ENCODE data around the gene LINC01488.

The LINC01488 gene

DNA sequence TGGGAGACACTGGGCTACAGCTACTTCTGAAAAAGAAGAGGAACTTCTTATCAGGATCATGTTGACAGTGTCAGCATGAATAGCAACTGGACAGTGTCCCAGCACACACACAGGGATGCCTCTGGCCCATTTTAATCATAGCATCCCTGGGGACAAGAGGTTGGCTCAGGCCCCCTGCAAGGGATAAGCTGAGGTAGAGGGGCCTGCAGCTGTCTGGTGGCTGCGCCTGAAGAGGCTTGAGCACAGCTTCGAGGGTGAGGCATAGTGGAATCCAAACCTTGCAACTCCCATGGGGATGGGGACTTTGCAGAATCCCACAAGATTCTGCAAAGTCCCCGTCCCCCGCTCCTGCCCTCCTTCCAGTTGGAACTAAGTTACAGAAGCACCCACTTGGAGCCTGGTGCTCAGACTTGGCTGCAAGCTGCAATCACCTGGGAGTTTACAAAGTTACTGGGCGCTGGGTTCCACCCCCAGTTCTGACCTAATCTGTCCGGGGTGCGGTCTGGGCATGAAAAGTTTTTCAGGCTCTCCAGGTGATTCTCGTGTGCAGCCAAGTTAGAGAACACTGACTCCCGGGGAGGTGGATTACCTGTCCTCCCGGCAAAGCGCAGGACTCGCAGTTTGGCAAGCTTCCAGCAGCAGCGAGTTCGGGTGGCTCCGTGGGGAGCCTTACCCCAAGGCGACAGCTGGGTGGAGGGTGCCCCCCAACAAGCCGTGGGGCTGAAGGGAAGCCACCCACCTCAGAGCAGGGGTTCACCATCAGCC, 16.0 kb upstream of the LINC01488 start:
- no peak for DNase-seq

GRCh38 chr11:69466039-69466438, 15.4 kb upstream of the LINC01488 start:
- no peak for DNase-seq

DNA sequence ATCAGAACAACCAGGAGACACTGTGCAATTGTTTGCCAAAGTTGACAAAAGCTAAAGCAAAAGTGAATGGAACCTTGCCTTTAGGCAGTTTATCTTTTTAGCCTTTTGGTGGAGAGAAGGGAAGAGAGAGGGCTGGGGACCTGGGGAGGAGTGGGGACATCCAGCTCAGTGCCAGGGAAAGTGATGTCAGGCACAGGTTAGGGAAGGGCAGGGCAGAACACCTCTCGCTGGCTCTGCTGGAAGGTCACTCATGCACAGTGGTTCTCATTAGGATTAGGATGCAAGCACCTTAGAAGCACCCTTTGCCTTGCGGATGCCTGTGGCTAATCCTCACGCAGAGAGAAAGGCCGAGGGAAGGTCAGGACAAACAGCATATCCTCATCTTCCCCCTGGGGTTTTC, 14.3 kb upstream of the LINC01488 start:
- DNase-seq = no peak

DNA sequence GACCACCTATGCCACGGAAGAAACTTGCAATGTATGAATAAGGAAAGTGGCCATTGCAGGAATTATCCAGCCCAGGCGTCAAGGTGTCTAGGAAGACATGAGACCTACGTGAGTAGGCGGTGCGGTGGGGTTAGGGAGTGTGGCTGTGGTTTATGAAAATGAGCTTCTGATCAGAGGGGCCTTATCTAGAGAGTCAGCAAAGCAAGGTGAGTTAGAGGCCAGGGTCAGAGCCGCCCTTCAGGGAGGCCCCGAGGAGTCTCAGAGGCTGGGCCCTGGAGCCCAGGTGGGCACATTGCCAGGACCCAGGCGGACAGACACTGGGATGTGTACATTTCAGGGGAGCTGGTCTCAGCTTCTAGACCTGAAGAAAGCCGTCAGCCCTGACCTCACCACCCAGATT, 13.8 kb upstream of the LINC01488 start:
- DNase-seq = no peak

DNA sequence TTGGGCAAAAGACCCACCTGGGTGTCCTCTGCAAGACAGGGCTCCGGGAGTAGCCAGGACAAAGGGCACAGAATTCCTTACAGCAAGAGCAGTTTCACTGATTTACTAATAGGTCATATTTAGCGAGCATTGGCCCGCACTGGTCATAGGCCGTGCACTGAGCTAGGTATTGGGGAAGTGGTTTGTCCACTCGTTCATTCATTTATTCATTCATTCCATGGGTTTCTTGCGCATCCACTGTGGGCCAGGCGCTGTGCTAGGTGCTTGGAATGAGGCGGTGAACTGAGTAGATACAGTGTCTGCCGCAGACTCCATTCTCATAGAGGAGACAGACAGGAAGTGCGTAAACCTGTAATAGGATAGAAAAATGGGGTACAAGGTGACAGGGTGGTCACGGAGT, 13.2 kb upstream of the LINC01488 start:
- no peak for DNase-seq

DNA sequence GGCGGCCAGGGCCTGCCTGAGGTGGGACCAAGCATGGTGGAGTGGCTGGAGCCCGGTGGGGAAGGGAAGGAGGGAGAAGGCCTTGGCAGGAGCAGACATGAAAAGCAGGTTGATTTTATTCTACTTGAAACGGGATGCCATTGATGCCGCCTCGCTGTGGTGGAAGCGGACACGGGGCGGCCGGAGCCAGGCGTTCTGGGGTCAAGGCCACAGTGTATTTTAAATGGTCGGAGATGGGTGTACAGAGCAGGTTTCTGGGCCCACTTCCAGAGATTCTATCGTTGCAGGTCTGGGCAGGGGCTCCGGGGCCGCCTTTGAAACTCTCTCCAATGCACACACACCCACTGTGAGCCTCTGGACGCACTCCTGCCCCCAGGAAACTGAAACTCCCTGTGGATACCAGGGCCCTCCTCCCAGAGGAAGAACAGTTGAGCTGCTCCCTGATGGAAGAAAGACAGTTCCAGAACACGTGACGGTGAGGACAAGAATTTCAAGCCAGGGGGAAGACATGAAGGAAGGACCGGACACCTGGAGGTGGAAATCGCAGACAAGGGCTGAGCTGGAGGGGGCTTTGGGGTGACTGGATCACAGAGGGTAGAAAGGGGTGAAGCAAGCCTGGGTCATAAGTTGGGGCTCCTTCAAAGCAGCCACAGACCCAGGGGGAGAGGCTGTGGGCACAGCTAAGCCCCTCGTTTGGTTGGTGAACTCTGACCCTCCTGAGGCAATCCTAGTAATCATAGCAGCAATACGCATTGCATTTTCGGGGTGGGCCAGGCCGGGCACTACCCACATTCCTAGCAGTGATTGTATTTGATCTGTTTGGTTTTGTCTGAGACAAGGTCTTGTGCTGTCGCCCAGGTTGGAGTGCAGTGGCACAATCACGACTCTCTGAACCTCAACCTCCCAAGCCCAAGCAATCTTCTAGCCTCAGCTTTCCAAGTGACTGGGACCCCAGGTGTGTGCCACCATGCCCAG, 12.3 kb upstream of the LINC01488 start:
- no peak for DNase-seq

- no peak for DNase-seq
These were observed 11.2 kb upstream of the LINC01488 start for GRCh38 chr11:69470301-69470700.

DNA sequence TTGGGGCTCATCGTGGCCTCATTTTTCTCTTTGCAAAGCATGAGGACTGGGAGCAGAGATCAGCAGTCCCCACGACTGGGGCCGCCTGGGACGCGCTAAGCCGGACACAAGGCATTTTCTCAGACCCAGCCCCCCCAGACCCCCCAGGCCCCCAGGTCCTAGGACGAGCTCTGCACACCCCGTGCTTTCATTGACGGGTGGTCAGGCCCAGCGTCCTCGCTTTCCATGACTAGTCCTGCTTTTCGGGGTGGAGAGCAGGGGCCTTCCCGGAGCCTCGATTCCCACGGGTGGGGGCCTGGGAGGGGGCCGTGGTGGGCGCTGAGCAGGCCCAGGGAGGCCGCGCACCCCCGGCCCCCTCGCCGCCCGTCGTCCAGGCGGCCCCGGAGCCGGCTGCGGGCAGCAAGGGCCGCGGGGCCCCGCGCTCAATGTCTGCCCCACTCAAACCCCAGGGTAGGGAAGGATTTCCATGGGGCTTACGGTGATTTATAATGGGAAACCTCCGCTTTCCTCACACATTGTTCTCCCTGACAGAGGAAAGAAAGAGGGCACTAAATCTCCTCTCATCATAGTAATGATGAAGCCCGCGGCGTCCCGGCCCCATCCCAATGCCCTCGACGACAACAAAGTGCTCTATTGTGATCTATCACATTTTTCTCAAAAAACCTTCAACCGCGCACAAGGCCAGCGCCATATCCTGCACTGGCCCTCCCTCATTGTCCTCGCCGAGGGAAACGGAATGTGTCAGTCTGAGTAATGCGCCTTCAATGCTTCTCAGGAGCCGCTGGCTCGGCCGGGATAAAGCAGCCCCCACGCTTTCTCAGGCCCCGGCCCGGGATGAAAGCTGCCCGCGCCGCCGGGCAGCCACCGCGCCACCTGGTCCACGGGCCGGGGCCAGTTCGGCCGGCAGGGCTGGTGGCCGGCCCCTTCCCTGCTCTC, 10.4 kb upstream of the LINC01488 start:
- no peak for DNase-seq

- no peak for DNase-seq
These were observed 9.5 kb upstream of the LINC01488 start for GRCh38 chr11:69471729-69472540.

DNA sequence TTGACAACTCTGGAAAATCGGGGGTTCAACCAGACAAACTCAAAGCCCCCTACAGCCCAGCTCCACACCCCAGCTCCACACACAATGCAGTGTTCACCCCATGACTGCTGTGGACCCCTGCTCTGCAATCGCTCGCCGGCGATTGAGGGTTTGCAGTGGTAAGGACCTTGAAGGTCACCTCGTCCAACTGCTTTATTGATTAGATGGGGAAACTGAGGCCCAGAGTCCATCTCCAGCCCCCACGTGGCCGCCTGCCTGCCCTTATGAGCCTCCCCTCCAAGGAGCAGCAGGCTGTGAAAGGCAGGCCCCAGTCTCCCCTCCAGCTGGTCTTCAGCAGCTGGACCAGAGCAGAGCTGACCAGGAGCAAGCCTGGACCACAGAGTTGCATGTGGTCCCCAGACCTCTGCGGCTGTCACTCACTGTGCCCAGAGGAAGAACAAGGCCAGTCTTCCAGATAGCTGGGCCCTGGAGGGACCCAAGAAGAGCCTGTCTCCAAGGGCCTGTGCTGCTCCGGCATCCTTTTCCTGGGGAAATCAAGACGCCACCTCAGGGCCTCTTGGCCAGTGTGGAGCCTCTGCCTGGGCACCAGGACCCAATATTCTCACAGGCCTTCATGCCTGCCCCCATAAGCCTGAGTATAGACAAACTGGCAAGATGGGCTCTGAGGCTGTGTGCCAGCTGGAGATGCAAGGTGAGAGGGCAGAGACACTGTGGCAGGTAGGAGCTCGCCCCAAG, 8.8 kb upstream of the LINC01488 start:
- no peak for DNase-seq

GRCh38 chr11:69473276-69473845, 8.1 kb upstream of the LINC01488 start:
- DNase-seq = no peak

- DNase-seq = no peak
These were observed 6.7 kb upstream of the LINC01488 start for GRCh38 chr11:69474736-69475135.

DNA sequence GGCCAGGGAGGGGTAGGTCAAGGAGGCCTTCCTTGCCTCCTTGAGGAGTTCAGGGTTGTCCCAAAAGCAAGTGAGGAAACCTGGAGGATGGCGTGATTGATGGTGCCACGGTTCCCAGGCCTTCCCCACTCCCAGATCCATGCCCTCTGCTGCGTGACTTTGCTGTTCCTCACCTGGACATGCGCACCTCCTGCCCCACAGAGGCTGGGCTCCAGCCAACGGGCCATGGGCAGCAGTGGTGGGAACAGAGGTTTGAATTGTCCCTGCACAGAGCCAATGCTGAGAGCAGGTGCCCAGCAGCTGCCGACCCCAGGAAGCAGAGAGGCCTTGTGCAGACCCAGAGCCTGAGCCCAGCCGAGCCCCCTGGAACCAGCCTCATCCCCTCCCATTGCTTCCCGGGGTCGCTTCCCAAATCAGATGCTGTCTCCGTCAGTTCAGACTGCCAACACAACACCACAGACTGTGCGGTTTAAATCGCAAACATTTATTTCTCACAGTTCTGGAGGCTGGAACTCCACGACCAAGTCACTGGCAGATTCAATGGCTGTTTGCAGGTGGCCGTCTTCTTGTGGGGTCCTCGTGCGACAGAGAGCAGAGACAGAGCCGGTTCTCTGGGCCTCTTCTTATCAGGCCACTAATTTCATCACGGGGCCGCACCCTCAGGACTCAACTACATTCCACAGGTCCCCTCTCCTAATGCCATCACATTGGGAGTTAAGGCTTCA, 6.2 kb upstream of the LINC01488 start:
- DNase-seq = no peak

DNA sequence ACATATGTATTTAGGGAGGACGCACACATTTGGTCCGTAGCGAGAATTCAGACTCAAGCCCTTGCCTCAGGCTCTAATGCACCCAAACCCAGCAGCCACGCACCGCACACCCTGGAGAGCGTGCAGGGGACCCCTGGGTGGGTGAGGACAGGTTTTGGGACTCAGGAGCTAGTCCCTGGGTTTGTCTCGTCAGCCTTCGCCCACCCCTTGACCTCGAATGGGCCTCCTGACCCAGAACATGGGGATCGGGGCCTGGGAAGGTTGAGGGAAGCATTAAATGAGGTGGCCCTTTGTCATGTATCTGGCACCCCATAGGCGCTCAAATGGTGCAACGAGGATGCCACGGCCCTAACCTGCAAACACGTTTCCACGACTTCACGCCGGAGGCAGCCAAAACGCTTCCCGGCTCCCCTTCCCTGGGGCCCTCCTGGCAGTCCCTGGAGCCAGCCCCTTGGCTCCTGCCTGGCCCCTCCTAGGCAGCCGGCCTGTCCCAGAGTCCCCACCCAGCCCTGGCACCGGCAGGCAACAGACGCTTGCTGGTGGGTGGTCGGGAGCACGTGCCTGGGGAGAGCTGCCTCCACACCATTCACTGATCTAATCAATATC, 5.5 kb upstream of the LINC01488 start:
- DNase-seq = no peak

DNA sequence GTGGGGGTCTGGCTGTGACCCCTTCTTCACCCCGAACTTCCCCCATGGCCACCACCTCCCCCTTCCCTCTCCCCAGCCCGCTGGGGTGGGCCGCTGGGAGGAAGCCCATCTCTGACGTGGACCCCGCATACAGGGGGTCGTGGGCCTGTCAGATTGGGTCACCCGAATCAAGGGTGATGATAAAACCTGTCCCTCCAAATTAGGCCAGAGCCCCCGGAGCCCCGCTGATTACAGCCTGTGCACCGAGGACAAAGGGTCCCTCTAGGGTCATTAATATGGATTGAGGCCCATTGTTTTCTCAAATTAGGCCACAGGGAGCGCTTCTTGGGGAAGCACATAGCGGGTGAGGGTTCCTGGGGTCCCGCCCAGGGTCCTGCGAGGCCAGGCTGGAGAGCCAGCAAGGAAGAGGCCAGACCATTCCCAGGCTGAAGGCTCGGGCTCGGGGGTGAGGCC, 4.9 kb upstream of the LINC01488 start:
- DNase-seq = no peak

DNA sequence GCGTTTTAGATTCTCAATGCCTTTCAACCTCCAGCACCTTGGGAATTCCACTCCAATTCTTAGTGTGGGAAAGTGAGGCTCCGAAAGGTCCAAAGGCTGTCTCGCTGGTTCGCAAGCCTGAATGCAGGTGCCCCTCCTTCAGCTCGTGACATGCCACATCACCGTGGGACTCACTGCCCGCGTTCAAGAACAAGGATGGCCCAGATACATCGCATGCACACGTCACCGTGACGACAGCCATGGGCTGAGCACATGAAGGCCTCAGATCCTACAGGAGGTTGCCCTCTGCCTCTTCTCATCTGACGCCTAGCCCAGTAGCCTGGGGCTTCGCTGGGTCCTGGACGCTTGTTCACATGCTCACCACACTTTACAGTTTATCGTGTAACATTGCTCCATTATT, 4.4 kb upstream of the LINC01488 start:
- DNase-seq = no peak

GRCh38 chr11:69479591-69480271, 1.7 kb upstream of the LINC01488 start:
- DNase-seq = no peak

DNA sequence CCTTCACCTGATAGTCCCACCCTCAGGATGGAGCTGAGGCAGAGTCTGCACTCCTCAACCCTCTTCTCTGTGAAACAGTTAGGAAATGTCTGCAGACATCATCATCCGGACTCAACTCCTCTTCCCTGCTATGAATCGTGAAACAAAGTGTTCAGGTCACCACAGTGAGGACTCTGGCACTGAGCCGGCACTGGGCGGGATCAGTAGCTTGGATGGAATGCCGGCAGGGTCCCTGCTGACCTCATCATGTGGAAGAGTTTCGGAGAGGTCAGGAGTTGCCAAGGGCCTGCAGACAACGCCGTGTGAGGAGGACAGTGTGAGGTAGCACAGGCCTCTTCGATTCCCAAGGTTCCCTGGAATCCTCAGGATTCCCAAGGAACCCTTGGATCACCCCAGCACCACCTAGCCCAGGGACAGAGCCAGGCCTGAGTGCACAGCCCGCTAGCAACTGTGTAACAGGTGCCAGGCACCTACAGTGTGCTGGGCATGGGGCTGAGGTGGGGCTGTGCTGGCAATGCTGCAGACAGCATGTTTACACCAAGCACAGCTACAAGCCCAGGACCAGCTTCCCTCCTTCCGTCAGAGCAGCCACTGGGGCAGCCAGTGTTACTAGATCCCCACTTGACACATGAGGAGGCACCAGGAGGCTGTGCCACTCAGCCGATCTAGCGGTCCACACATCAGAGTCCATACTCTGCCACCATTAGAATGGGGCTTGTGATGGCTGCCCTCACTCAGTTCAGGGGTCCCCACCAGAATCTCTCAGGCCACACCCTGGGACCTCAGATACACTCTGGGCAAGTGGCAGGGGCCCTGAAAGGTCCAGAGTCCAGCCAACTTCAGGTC, 693 bp upstream of the LINC01488 start:
- DNase-seq = no peak

Data from activated gamma-delta T cell treated with Interleukin-2 at 50 U/mL for 16 hours (primary cell).